Upper lobe of left lung (tissue), 4 donors: ENCODE data around the gene C1orf159.

Experiments used
- CTCF ChIP-seq, 6 experiments: fragments of 450-650 bp in 4 of 6; fragments of 200-600 bp in 2 of 6; sonication (generic) in 2 of 6; IDR thresholded peaks; one replicate each; pipeline ENCODE4 v1.5.1; 2016 to 2019; ENCODE audit warnings: antibody characterized with exemption in 6 of 6
- EP300 ChIP-seq, 4 donors: sonication (generic); formaldehyde crosslinking; IDR thresholded peaks; one replicate each; pipeline ENCODE4 v1.5.1; 2017; ENCODE audit warnings: antibody characterized with exemption in 4 of 4, control low read depth in 2 of 4

GRCh38 chr1:1132042-1132950 lies 16.4 kb upstream of the C1orf159 start:
- TF ChIP-seq CTCF (IDR thresholded peaks at IDR 0.05): no peak
- TF ChIP-seq EP300 (IDR thresholded peaks at IDR 0.05): no peak
